Measurements from ENCODE around the gene USP12.

- no peak for TF ChIP-seq RAD21 (IDR thresholded peaks at IDR 0.05)
- TF ChIP-seq CTCF (IDR thresholded peaks at IDR 0.05; ENCODE audit: low read depth, low read length, missing input control) = no peak
- no peak for TF ChIP-seq SP1 (IDR thresholded peaks at IDR 0.05)
- TF ChIP-seq TAF1 (conservative IDR thresholded peaks at IDR 0.05) = no peak
- no peak for TF ChIP-seq MAX (IDR thresholded peaks at IDR 0.05)
- TF ChIP-seq GABPA (IDR thresholded peaks at IDR 0.05 in 1 of 2, conservative IDR thresholded peaks at IDR 0.05 in 1 of 2) = no peak
- no peak for TF ChIP-seq RXRA (IDR thresholded peaks at IDR 0.05)
- TF ChIP-seq FOXA2 (IDR thresholded peaks at IDR 0.05) = no peak
- TF ChIP-seq NR2F2 (IDR thresholded peaks at IDR 0.05) = no peak
- TF ChIP-seq REST (IDR thresholded peaks at IDR 0.05) = no peak
- TF ChIP-seq JUND (IDR thresholded peaks at IDR 0.05) = no peak
- no peak for TF ChIP-seq HNF4G (IDR thresholded peaks at IDR 0.05)
- no peak for TF ChIP-seq EGR1 (IDR thresholded peaks at IDR 0.05; ENCODE audit: low read depth in 2 of 2)
- TF ChIP-seq ATF3 (IDR thresholded peaks at IDR 0.05) = no peak
These were observed 36.9 kb upstream of the USP12 start for GRCh38 chr13:27208514-27208913.

Measured in liver (tissue), 3 donors.